HG02970 (cell line): ENCODE results near the gene FANCC.

ENCODE experiments used
- ATAC-seq: cut with Tn5 transposase; IDR thresholded peaks from one replicate; pipeline ENCODE4 v1.9.1; 2021; ENCODE audit warnings: mild to moderate bottlenecking, moderate library complexity, moderate number of reproducible peaks; ENCODE audit not compliant: unreplicated experiment, low FRiP score

The FANCC gene, protein sequence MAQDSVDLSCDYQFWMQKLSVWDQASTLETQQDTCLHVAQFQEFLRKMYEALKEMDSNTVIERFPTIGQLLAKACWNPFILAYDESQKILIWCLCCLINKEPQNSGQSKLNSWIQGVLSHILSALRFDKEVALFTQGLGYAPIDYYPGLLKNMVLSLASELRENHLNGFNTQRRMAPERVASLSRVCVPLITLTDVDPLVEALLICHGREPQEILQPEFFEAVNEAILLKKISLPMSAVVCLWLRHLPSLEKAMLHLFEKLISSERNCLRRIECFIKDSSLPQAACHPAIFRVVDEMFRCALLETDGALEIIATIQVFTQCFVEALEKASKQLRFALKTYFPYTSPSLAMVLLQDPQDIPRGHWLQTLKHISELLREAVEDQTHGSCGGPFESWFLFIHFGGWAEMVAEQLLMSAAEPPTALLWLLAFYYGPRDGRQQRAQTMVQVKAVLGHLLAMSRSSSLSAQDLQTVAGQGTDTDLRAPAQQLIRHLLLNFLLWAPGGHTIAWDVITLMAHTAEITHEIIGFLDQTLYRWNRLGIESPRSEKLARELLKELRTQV

DNA sequence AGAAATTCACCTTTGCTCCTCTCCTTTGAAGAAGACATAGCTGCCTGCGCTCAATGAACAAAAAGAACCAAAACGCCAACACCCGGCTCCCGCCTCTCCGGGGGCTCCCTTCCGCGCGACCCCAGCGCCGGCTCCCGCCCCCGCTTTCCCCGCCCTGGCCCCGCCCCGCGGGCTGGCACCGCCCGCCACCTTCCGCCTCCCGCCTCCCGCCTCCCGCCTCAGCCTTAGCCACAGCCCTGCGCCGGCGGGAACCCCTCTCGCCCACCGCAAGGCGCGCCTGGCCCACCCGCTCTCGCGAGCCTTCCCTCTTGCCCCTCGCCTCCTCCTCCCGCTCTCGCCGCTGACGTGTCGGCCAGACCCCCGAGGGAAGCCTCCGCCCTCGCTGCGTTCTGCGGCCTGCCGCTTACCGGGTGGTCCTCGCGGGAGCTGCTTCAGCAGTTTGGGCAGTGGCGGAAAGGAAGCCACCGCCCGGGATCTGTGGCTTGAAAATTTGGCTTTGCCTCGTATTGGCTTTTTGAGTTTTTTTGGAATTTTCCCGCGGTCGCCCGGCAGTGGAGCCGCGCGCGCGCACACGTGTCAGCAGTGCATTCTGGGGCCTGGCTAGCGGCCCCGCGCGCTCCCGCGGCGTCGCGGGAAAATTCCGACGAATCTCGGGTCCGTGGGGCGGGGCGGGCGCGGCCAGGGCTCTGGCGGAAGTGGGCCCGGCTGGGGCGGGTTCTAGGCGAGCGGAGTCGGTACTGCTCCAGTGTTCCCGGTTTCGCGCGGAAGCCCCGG, at the start of gene FANCC:
Gene FANCC (minus strand): TSS at position 591 of the 774 bp plus-strand sequence. CDS start 68,418 bp downstream, outside the sequence.
- ATAC-seq = peak; percentile 68

DNA sequence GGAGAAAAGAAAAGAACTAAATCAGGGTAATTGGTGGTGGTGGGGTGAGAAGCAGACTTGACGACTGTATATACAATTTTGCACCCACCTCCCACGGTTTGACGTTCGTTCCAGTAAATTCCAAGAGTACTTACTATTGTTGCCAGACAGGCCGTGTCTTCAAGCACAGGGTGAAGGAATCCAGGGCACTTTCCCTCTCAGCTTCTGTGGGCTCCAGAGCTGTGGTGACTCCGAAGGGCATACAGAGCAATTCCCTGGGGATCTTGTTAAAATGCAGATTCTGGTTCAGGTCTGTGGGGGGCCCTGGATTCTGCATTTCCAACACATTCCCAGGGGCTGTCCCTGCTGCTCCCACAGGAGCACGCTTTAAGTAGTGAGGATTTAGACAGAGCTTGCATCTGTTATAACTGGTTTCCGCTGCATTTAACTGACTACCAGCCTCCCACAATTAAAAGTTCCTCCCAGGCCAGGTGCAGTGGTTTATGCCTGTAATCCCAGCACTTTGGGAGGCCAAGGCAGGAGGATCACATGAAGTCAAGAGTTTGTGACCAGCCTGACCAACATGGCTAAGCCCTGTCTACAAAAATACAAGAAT, 49.3 kb upstream of the FANCC start:
- ATAC-seq = no peak

DNA sequence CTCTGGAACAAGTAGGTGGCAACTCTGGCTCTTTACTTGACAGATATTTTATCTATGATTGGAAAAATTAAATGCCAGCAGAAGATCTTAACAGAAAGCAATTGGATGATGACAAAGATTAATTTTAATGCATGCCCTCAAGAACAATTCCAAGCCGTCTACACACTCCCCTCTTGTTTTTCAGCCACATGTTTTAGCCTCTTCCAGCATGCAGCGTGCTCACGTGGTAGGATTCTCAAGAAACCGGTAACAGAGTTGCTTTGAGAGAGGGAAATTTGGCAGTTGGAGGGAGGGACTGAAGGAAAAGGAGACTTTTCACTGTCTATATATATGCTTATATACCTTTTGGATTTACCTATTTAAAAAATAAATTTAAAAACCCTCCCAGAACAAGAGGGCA, 48.3 kb upstream of the FANCC start:
- ATAC-seq = no peak

DNA sequence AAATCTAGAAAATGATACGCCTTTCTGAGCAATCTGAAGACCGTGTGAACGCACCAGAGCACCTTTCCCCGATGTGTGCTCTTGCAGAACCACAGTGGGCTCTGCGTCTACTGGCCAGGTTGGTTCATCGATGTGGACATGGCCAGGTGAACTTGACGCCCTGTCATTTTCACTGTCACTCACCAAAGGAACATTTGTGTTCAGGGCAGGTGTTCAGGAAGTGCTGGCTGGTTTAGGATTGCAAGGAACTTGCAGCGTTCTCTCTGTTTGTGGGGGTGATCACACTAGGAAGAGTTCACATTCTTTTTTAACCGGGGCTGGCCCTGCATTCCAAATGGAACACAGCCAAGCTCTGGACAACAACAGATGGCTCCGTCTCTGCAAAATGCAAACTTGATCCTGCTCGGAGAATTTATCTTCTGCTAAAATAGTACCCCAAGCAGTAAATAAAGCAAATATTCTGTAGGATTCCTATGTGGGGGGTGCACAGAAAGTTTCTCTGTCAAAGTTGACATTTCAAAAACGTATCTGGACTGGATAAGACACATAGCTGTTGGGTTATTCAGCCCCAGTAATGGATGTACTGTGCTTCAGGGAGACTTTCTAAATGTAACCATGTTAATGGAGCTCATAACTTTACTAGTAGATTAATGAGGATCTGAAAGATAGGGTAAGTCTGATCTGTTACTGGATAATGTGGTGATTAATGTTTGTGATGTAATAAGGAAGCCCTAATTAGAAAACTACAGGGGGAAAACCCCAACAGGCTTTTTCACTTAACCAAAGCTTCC, 45.7 kb upstream of the FANCC start:
- ATAC-seq = no peak

DNA sequence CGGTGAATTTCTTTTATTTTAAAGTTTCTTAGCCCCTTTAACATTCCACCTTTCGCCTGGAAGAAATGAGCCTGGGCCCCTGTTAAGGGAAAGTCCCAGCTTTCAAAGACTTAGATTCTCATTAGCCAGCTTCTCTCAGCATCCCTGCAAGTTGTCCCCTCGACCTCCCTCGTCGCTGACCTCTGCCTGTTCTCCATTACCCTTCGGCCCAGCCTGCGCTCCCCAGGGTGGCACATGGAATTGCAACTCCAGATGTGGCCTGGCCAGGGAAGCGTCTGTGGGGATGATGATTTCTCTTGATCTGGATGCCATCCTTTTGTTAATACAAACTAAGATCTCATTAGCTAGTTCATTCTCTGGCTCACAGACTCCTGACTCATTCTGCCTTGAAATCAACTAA, 43.4 kb upstream of the FANCC start:
- ATAC-seq = no peak

DNA sequence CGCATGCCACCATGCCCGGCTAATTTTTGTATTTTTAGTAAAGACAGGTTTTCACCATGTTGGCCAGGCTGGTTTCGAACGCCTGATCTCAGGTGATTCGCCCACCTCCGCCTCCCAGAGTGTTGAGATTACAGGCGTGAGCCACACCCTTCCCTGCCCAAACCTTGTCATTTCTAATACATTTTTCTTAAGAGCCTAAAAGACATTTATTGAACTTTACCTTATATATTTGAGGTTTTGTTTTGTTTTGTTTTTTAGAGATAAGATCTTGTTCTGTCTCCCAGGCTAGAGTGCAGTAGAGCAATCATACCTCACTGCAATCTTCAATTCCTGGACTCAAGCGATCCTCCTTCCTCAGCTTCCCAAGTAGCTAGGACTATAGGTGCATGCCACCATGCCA, 39.8 kb upstream of the FANCC start:
- no peak for ATAC-seq

DNA sequence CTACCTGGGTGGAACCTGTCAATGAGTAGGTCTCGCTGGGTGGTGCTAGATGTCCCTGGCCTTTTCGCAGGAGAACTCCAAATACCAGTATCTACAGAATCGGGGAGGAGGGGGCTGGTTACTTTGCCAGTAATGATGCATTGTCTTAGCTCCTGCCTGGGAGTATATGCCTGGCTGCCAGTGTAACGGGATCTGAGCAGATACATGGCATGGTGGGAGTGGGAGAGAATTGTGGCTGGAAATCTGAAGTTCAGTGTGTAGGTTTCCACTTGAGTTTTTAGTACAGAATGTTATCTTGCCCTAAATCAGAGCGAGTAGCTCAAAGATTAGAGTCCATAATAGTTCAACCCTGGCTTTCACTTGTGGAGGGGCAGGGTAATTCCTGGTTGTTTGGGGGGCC, 38.0 kb upstream of the FANCC start:
- no peak for ATAC-seq

DNA sequence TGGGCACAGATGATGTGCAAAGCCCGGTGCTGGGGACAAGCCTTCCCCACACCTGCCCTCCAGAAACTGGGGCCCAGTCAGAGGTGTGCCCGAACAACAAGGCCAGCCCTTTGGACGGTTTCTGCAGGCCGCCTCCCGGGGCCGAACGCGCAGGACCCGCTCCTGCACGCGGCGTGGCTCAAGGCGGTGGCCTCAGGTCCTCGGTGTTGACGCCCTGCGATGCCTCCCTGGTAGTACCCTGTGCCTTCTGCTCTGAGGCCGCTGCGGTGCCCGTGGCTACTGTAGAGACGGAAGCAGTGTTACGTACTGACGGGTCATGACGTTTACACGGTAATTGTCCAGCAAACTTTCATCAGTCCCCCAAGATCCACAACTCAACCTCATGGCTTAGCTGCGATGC, 33.5 kb upstream of the FANCC start:
- no peak for ATAC-seq

DNA sequence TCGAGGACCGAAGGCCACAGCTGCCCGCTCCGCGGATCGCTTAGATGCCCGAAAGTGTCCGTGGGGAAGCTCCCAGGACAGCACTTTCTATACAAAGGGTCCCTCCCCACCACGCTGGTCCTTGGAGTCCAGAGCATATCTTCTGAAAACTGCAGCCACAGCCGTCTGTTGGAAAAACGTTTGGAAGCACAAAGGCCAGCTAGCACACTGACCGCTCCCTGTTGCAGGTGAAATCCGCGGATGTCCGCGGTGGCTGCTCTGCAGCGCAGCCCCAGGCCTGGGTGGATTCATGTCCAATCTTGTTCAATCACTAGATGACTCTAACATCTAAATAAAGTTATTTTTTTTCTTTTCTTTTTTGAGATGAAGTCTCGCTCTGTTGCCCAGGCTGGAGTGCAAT, 32.8 kb upstream of the FANCC start:
- no peak for ATAC-seq

DNA sequence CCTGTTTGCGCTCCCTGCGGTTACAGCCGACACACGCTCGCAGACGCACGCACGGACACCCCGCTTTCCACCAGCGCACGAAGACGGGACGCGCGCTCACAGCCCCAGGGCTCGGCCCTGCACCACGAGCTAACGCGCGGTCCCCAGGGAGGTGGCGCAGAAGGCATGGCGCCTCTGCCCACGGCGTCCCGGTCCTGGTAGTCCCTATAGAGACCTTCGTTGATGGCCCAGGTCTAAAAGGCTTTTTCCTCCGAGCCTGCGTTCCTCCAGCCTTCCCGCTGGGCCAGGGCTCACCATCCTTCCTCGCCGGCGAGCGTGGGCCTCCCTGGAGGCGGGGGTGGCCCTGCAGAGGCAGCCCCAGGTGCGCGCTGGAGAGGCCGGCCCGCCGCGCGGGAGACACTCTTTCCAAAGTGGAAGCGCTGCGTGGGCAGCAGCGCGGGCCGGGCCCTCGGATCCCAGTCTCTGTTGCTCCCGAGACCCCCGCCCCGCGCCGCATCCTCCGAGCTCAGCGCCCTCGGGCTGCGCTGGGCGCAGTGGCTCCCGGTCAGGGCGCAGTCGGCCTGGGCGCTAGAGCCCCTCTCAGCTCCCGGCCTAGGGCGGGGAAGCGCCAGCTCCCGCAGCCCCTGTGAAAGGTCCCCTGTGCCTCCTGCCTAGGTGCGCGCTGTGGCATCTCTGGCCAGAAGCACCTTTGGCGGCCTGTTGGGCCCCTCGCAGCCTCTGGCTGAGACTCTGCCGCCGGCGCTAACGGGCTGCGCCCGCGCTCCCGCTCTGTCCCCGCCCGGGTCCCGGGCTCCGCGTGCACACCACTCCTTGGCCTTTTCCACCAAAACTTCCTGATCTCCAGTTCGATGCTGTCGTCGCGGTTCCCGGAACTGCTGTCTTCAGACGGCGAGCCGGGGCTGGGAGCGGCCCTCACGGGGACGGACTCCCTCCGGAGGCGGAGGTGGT, 31.9 kb upstream of the FANCC start:
- no peak for ATAC-seq

DNA sequence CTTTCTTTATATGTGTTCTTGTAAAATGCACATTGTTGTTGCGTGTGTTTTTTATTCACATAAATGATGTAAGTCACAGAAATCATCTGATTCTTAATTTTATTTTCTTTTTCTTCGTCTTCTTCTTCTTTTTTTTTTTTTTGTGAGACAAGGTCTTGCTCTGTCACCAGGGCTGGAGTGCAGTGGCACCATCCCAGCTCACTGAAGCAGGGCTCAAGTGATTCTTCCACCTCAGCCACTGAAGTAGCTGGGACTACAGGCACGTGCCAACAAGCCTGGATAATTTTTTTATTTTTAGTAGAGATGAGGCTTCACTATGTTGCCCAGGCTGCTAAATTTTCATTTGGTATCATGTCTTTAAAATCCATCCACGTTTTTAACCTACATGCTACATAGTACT, 28.5 kb upstream of the FANCC start:
- no peak for ATAC-seq

DNA sequence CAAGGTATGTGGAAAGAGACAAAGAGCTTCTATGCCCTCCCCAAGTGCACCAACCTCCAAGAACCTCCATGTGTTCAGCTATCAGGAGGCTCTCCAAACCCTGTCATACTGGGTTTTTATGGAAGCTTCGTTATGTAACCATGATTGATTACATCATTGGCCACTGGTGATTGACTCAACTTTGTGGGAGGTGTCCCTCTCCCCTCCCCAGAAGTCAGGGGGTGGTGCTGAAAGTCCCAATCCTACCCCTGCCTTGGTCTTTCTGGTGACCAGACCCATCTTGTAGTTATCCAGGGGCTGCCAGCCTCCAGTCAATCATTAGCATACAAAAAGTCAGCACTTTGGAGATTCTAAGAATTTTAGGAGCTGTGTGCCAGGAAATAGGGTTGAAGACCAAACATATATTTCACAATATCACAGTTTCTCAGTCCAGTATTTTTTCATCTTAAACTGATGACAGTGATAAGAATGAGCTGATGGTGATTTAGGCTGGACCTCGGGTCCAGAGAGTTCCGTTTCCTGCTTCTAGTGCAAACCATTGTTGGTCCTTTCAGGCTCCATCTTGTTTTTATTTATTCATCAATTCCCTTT, 27.3 kb upstream of the FANCC start:
- no peak for ATAC-seq

DNA sequence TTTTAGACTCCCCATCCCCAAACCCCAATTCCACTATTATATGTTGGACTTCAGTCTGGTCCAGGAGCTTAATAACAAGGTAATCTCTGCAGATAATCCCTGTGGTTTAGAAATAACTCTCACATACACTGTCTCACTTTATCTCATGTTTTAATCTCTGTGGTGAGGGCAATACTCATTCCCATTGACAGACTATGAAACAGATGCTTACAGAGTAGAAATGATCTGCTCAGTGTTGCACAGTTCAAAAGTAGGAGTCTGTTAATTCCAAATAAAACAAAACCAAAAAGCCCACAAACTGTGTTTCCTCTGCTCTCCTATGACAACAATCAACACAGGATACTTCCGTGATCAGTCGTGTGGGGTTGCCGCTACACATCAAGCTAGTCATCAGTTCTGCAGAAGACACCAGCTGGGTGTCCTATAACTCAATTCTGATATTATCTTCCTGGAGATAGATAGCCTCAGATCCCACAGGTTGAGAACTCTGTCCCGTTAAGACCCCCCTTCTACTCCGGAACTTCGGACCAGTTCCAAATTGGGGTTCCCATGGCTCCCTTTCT, 26.3 kb upstream of the FANCC start:
- no peak for ATAC-seq

DNA sequence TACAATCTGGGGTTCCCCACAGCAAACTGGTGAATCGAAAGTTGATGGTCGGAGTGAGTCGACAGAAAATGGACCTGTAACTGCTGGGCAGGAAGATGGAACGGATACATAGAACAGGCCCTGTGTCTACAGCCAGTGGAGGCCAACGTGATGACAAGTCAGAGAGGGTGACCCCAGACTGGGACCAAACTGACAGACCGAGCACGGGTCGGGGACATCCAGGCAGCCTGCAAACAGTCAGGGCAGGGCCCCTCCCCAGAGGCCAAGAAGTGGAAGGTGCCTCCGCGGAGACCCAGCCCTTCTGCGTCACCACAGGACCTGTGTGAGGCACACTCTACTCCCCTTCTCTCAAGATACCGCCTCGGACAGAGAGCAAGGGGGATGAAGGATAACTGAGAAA, 25.1 kb upstream of the FANCC start:
- no peak for ATAC-seq

DNA sequence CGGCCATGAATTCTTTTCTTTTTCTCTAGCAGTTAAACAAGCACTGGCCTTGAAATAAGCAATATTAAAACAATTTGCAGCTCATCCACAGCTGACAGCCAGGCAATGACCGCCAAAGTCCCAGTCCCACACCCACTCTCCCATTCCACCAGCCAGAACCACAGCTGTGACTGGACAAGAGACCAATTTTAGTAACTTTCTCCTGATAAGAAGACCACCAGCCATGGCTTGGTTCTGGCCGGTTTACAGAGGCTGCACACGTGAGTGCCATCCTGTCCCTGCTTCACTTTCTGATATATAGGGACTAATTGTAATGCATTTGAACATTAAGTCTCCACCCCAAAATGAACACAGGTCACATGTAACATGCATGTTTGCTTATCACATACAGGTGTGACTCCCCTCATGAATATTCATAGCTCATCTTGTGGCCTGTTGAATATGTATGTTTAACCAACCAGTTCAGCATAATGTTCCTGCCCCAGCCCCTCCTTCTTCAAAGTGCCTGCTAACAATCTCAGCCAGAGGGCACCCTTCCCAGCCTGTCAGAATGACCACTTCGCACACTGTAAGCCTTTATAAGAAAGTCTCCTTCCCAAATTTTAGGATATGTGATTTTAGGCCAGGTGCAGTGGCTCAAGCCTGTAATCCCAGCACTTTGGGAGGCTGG, 23.9 kb upstream of the FANCC start:
- no peak for ATAC-seq

DNA sequence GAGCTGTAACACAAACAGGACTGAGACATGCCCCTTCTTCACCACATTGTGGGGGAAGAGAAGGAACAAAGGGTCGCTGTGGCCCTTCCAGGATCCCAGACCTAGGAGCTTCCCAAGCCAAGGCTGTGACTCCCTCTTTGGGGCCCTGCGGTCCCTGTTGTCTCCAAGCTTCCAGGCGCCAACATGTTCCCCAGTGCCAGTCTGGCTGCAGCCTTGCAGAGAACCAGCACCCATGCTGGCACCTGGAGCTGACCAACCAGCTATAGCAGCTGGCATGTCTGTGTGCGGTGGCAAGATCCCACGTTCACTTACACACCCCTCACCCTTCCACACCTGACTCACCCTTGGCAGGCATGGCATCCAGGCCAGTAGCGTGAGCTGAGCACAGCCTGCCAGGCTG, 20.7 kb upstream of the FANCC start:
- no peak for ATAC-seq

DNA sequence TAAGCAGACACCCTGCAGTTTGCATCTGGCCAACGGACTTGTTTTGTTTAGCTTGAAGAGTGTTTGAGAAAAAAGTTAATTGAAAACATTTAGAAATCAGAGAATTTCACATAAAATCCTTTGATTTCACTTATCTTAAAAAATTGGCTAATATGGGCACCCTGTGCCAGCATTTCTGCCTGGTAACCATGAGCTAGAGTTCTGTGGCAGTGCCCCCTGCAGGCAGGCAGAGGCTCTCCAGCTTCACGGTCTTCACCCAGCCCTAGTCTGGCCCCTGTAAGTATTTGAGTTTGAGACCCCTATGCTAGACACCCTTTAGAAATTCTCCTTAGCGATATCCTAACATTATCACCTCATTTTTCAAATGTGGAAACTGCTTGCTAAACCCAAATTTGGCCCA, 18.8 kb upstream of the FANCC start:
- ATAC-seq = no peak

DNA sequence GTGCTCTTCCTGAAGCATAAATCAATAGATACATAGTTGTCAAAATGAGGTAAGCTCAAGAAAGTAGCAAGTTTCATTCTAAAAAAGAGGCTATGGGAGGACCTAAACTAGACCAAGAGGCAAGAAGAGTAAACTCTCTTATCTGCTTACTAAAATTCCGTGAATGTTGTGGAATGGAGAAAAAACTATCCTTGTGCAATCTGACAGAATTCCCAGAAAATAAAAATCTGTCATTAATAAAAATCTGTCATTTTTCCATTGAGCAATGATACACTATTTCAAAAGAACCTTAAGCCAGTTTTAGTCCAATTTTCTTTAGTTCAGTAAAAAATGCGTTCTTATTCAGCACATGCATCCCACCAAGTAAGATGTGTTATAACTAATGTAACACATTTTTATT, 15.9 kb upstream of the FANCC start:
- no peak for ATAC-seq
